ENCODE measurements around the gene RNF34. TPM values are rescaled to one million over a fixed set of nuclear protein-coding genes. Genes with fewer than 3 reads are reported as not detected.

The RNF34 gene
- polyA plus RNA-seq, 1 of the 3 experiments (the other 2 are of a cell fraction) = 29.4 TPM

DNA sequence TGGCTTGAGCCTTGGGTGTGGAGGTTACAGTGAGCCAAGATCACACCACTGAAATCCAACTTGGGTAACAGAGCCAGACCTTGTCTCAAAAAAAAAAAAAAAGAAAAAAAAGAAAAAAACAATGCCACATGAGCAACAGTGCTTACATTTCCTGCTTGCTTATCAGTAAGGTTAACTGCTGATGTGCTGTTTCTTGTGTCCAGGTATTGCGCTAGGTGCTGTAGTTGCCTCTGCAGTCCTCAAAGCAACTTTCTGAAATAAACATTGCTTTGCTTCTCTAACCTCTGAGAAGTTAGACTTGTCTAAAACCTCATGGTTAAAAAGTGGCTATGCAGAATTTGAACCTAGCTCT, 24.7 kb downstream of the RNF34 start (continued):
- TF ChIP-seq TAF1 (IDR thresholded peaks at IDR 0.05; ENCODE audit: borderline replicate concordance, low read depth, low read length) (no peak), GATA2 (CRISPR knock-in tag; IDR thresholded peaks at IDR 0.05) (no peak), GABPA (IDR thresholded peaks at IDR 0.05; ENCODE audit: low read depth) (no peak)
- TF ChIP-seq, protein P1, sequence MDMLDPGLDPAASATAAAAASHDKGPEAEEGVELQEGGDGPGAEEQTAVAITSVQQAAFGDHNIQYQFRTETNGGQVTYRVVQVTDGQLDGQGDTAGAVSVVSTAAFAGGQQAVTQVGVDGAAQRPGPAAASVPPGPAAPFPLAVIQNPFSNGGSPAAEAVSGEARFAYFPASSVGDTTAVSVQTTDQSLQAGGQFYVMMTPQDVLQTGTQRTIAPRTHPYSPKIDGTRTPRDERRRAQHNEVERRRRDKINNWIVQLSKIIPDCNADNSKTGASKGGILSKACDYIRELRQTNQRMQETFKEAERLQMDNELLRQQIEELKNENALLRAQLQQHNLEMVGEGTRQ (IDR thresholded peaks at IDR 0.05; ENCODE audit: borderline replicate concordance, low read depth, low read length) = no peak
- TF ChIP-seq, protein P2, sequence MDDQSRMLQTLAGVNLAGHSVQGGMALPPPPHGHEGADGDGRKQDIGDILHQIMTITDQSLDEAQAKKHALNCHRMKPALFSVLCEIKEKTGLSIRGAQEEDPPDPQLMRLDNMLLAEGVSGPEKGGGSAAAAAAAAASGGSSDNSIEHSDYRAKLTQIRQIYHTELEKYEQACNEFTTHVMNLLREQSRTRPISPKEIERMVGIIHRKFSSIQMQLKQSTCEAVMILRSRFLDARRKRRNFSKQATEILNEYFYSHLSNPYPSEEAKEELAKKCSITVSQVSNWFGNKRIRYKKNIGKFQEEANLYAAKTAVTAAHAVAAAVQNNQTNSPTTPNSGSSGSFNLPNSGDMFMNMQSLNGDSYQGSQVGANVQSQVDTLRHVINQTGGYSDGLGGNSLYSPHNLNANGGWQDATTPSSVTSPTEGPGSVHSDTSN (IDR thresholded peaks at IDR 0.05) = no peak

DNA sequence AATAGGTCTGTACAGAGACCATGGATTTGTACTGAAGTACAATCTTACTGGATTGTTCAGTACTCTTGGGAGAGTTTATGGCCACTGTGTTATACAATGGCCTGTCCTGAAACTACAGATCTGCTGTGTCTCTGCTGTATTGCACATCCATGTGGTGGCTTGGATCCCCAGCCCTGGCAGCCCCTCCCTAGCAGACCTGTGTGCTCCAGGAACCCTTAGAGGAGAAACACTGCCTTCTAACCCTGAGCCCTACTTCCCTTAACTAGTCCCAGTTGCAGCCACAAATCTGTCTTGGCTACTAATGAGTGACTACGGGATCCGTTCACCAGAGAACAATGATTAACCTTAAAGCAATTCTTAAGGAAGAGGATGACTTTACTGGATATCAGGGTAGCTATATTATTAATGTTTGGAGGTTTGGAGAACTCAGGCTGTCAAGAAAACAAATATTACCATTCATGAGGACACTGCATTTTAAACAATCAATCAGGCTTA, 27.7 kb downstream of the RNF34 start:
- Histone ChIP-seq H3K9me3 (no peaks in the 10 kb centered on the region), H3K27ac (ENCODE audit: low read depth in 2 of 2, low read length in 1 of 2) (no peak overlapping the region), H3K9me2 (no peaks in the 10 kb centered on the region), H3K4me3 (ENCODE audit: low read depth in 2 of 2, low read length in 1 of 2) (no peak overlapping the region), H3K79me2 (ENCODE audit: insufficient read depth) (no peaks in the 10 kb centered on the region), H3F3A (replicated peaks; ENCODE audit: insufficient read depth) (peaks cover 23% of the 10 kb centered on the region), H3K4me1 (ENCODE audit: control insufficient read depth in 1 of 2, insufficient read depth in 2 of 2, low read depth in 1 of 2, low read length in 1 of 2) (0 out of 4 replicates have a peak, but pooled peaks cover 0 to 3% of the 10 kb centered on the region in 2 experiments), H3K4me2 (no peak overlapping the region), H4K20me1 (ENCODE audit: insufficient read depth) (no peaks in the 10 kb centered on the region; the same call in 1 of the 2 replicates), H2AFZ (ENCODE audit: low read depth) (no peak overlapping the region), H3K27me3 (ENCODE audit: insufficient read depth) (no peaks in the 10 kb centered on the region), H3K36me3 (replicated peaks in 1 of 2; ENCODE audit: control insufficient read depth in 1 of 2, insufficient read depth in 2 of 2, low read length in 1 of 2) (peaks cover 57 to 73% of the 10 kb centered on the region in 2 experiments), H3K9ac (no peak overlapping the region)
- ChIA-PET POLR2A (interaction anchor here (0.6 kb wide), 1 partner anchor 95 kb away, joined by 3 read pairs; no protein-coding TSS in a partner anchor), CTCF (no interaction called here)
- 91% methylated on average over 2 of the region's 2 CpGs for WGBS (ENCODE audit: low lambda C conversion rate)
- no peak for TF ChIP-seq FOSL2 (IDR thresholded peaks at IDR 0.05; ENCODE audit: borderline replicate concordance, low read depth)
- TF ChIP-seq NFIC (IDR thresholded peaks at IDR 0.05; ENCODE audit: borderline replicate concordance) = no peak
- TF ChIP-seq JUND (IDR thresholded peaks at IDR 0.05) = no peak
- no peak for TF ChIP-seq POLR2AphosphoS5 (IDR thresholded peaks at IDR 0.05; ENCODE audit: low read depth, low read length)
- no peak for TF ChIP-seq RFX5 (IDR thresholded peaks at IDR 0.05; ENCODE audit: low read length)
- no peak for DNase-seq

DNA sequence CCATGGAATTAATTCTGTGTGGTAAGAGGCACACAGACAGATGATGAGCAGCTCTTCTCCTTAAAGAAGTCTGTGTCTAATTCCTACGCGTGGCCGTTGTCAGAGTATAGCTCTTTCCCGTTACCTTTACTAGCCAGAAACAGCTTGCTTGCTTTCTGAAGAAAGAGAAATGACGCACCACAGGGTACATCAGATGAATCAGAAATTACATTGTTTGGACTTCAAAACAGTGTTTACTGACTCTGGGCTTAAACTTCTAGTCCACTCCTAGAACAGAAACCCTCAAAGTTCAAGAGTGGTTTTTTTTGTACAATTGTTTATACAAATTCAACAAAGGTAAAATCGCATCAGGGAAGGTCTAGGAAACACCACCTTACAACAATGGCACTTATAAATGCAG, 29.0 kb downstream of the RNF34 start:
- H3K4me3 ChIP-seq (ENCODE audit: low read depth in 2 of 2, low read length in 1 of 2) = no peak overlapping the region
- H3K4me1 ChIP-seq (ENCODE audit: control insufficient read depth in 1 of 2, insufficient read depth in 2 of 2, low read depth in 1 of 2, low read length in 1 of 2) = 0 out of 4 replicates have a peak, but pooled peaks cover 0 to 3% of the 10 kb centered on the region in 2 experiments
- H3F3A ChIP-seq (replicated peaks; ENCODE audit: insufficient read depth) = peaks cover 23% of the 10 kb centered on the region
- no peaks in the 10 kb centered on the region for H3K27me3 ChIP-seq (ENCODE audit: insufficient read depth)
- ChIA-PET POLR2A (no interaction called here), CTCF (interaction anchor here (3.1 kb wide), 1 partner anchor 13 kb away, joined by 19 read pairs; no protein-coding TSS in a partner anchor)
- no peak overlapping the region for H2AFZ ChIP-seq (ENCODE audit: low read depth)
- TF ChIP-seq YY1 (IDR thresholded peaks at IDR 0.05; ENCODE audit: low read depth) (no peak), TAF1 (IDR thresholded peaks at IDR 0.05; ENCODE audit: borderline replicate concordance, low read depth, low read length) (no peak), MEF2A (IDR thresholded peaks at IDR 0.05; ENCODE audit: borderline replicate concordance, low read depth) (no peak), EZH2phosphoT487 (IDR thresholded peaks at IDR 0.05; ENCODE audit: borderline replicate concordance, low read depth) (no peak), RXRA (IDR thresholded peaks at IDR 0.05; ENCODE audit: borderline replicate concordance, low read depth) (no peak), SIN3A (IDR thresholded peaks at IDR 0.05; ENCODE audit: borderline replicate concordance, low read depth, low read length) (no peak)
- TF ChIP-seq, protein P3, sequence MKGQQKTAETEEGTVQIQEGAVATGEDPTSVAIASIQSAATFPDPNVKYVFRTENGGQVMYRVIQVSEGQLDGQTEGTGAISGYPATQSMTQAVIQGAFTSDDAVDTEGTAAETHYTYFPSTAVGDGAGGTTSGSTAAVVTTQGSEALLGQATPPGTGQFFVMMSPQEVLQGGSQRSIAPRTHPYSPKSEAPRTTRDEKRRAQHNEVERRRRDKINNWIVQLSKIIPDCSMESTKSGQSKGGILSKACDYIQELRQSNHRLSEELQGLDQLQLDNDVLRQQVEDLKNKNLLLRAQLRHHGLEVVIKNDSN (IDR thresholded peaks at IDR 0.05; ENCODE audit: borderline replicate concordance, low read depth) = no peak
- TF ChIP-seq, protein P4, sequence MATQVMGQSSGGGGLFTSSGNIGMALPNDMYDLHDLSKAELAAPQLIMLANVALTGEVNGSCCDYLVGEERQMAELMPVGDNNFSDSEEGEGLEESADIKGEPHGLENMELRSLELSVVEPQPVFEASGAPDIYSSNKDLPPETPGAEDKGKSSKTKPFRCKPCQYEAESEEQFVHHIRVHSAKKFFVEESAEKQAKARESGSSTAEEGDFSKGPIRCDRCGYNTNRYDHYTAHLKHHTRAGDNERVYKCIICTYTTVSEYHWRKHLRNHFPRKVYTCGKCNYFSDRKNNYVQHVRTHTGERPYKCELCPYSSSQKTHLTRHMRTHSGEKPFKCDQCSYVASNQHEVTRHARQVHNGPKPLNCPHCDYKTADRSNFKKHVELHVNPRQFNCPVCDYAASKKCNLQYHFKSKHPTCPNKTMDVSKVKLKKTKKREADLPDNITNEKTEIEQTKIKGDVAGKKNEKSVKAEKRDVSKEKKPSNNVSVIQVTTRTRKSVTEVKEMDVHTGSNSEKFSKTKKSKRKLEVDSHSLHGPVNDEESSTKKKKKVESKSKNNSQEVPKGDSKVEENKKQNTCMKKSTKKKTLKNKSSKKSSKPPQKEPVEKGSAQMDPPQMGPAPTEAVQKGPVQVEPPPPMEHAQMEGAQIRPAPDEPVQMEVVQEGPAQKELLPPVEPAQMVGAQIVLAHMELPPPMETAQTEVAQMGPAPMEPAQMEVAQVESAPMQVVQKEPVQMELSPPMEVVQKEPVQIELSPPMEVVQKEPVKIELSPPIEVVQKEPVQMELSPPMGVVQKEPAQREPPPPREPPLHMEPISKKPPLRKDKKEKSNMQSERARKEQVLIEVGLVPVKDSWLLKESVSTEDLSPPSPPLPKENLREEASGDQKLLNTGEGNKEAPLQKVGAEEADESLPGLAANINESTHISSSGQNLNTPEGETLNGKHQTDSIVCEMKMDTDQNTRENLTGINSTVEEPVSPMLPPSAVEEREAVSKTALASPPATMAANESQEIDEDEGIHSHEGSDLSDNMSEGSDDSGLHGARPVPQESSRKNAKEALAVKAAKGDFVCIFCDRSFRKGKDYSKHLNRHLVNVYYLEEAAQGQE (IDR thresholded peaks at IDR 0.05; ENCODE audit: low read depth, low read length) = no peak
- no peak overlapping the region for H3K9ac ChIP-seq
- H3K36me3 ChIP-seq (replicated peaks in 1 of 2; ENCODE audit: control insufficient read depth in 1 of 2, insufficient read depth in 2 of 2, low read length in 1 of 2) = peaks cover 51 to 73% of the 10 kb centered on the region in 2 experiments
- H3K9me3 ChIP-seq = no peaks in the 10 kb centered on the region
- no peak overlapping the region for H3K4me2 ChIP-seq
- no peaks in the 10 kb centered on the region; the same call in 1 of the 2 replicates for H4K20me1 ChIP-seq (ENCODE audit: insufficient read depth)
- no peak for DNase-seq
- H3K79me2 ChIP-seq (ENCODE audit: insufficient read depth) = no peaks in the 10 kb centered on the region
- WGBS (ENCODE audit: low lambda C conversion rate) = 96% methylated on average over 6 of the region's 6 CpGs
- no peak overlapping the region for H3K27ac ChIP-seq (ENCODE audit: low read depth in 2 of 2, low read length in 1 of 2)
- no peaks in the 10 kb centered on the region for H3K9me2 ChIP-seq
